HUES6 (cell line): ENCODE data around the gene CDC27.
A peak's percentile ranks its signal among the peaks of the same experiment; 100 is the strongest.
"Not testable (repeated sequence)": the region's sequence is repeated elsewhere in the genome, so short reads cannot be mapped to it uniquely, and the experiment has no call there.

Experiments
- H3K27ac ChIP-seq: 2 replicates; pipeline ENCODE4 v1.7.0; 2013; ENCODE audit warnings: low read depth, mild to moderate bottlenecking, low read length, inconsistent platforms
- H3K27me3 ChIP-seq: 2 replicates; pipeline ENCODE4 v1.6.1; 2013; ENCODE audit warnings: low read length; ENCODE audit not compliant: control insufficient read depth, insufficient read depth
- H3K36me3 ChIP-seq: 2 replicates; pipeline ENCODE4 v1.6.1; 2013; ENCODE audit warnings: low read length; ENCODE audit not compliant: control insufficient read depth, insufficient read depth
- H3K4me1 ChIP-seq: 2 replicates; pipeline ENCODE4 v1.6.1; 2013; ENCODE audit warnings: low read length; ENCODE audit not compliant: control insufficient read depth, insufficient read depth
- H3K4me3 ChIP-seq: 2 replicates; pipeline ENCODE4 v1.5.1; 2013; ENCODE audit warnings: low read depth, low read length
- H3K9ac ChIP-seq: one replicate; pipeline ENCODE4 v1.6.1; 2013; ENCODE audit warnings: mild to moderate bottlenecking, low read length
- H3K9me3 ChIP-seq: 2 replicates; pipeline ENCODE4 v1.6.1; 2013; ENCODE audit warnings: low read depth, low read length; ENCODE audit not compliant: control insufficient read depth, insufficient read depth

The CDC27 gene

DNA sequence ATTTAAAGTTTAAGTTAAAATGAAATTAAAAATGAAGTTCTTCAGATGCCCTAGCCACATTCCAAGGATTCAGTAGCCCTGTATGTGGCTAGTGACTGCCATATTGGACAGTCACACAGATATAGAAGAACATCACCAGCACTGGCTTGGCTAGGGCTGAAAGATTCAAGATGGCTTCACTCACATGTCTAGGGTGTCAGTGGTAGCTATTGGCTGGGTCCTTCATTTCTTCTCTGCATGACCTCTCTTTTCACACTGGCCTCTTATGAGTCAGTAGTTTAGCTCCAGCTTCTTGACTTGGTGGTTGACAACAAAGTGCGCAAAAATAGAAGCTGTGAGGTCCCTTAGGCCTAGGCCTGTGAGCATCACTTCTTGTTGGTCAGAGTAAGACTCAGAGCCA is 1.7 kb upstream of the CDC27 start:
- H3K36me3 ChIP-seq, result no peaks in the 10 kb centered on the region
- H3K4me3 ChIP-seq, result no peak overlapping the region
- no peaks in the 10 kb centered on the region for H3K9me3 ChIP-seq
- no peak overlapping the region for H3K27ac ChIP-seq
- H3K4me1 ChIP-seq, result no peaks in the 10 kb centered on the region
- no peaks in the 10 kb centered on the region for H3K27me3 ChIP-seq
- no peak overlapping the region for H3K9ac ChIP-seq

DNA sequence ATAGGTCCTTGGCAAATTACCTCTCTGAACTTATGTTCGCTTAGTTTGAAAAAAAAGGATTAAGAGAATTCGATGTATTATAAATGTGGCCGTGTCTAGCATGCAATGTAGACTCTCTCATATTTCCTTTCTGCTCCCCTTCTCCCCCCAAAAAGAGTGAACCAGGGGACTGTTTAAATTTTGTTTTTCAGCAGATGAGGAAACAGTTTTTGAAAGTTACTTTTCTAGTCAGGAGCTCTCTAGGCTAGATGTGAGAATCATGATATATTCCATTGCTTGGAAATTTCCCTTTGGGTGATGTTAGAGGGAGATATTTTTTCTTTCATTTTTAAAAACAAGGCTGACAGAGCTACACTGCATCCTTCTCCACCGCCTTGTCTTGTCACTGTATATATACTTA is 1.1 kb upstream of the CDC27 start:
- Histone ChIP-seq H3K36me3 (no peaks in the 10 kb centered on the region), H3K4me3 (no peak overlapping the region), H3K27me3 (no peaks in the 10 kb centered on the region), H3K27ac (no peak overlapping the region), H3K9ac (no peak overlapping the region), H3K9me3 (no peaks in the 10 kb centered on the region), H3K4me1 (no peaks in the 10 kb centered on the region)

DNA sequence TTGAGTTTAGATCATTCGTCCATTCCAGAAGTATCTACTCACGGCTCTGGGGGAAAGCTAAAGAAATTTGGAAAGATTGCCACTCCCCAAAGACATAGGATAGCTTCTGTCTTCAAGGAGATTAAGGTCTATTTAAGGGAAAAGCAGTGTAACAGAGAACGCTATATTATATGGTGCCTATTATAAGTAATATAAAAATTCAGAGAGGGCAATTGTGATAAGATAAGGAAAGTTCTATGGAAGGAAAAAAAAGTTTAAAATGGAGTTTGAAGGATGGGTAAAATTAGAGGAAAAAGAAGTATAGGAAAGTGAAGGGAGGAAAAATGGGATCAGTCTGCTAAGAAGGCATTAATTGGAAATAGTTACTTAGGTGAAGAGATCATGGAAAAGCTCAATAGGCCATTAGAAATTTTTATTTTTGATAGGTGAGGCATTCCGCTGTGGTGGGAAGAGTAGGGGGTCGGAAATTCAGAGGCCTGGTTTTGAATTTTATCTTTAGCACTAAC is 690 bp upstream of the CDC27 start:
- Histone ChIP-seq H3K27ac (no peak overlapping the region), H3K9ac (no peak overlapping the region), H3K4me1 (no peaks in the 10 kb centered on the region), H3K27me3 (no peaks in the 10 kb centered on the region), H3K9me3 (no peaks in the 10 kb centered on the region), H3K4me3 (peak overlapping the region; percentile 55), H3K36me3 (no peaks in the 10 kb centered on the region)

DNA sequence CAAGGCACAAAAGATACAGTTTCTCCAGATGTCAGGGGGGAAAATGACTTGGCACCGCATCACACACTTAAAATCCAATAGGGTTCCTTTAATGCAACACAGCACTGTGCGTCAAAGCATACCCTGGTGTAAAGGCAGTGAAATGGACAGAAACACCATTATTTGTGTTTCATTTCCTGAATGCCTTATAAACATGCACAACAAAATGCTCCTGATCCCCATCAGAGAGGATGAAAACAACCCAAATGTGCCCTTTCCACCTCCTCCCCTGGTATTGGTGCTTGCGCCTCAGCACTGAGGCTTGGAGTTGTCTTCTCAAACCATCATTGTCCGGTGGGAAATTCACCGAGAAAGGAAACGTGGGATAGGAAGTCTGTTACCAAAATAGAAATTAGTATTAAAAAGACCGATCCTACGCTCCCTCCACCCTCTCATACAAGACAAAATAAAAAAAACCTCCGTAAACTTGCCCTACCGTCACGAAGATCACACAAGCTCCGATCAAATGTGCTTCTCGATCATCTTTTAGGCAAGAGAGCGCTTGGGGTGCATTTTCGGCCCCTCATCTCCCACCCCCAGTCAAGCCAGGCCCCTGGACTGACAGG is 722 bp downstream of the CDC27 start:
- H3K4me1 ChIP-seq, result peaks cover 3% of the 10 kb centered on the region; the same call in 1 of the 2 replicates
- H3K4me3 ChIP-seq, result peak overlapping the region; percentile 88

DNA sequence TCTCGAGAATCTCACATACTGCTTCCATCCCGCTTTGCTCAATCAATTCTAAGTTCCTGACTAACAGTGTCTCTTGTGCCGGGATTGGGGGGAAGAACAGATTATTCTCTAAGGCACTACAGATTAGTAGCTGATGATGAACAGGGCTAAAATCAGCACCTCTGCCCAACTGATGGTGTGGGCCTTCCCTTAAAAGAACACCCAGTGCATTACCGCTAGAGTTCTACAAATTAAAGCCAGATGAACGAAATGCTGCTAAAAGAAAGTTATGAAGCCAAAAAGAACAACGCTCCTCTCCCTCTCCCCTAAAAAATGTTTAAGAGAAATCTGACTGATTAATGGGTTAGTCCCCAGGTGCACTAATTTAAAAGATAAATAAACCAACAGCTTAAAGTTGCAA is 4.4 kb downstream of the CDC27 start:
- no peak overlapping the region for H3K4me3 ChIP-seq
- H3K36me3 ChIP-seq, result peaks cover 15% of the 10 kb centered on the region
- no peak overlapping the region for H3K27ac ChIP-seq
- H3K27me3 ChIP-seq, result no peaks in the 10 kb centered on the region
- H3K4me1 ChIP-seq, result peaks cover 16% of the 10 kb centered on the region; the same call in 1 of the 2 replicates
- H3K9ac ChIP-seq, result no peak overlapping the region
- H3K9me3 ChIP-seq, result no peaks in the 10 kb centered on the region

More for the DNA sequence above, 722 bp downstream of the CDC27 start:
- no peaks in the 10 kb centered on the region for H3K9me3 ChIP-seq
- H3K9ac ChIP-seq, result peak overlapping the region; percentile 79
- H3K27ac ChIP-seq, result peak overlapping the region; percentile 13; the same call in 1 of the 2 replicates
- no peaks in the 10 kb centered on the region for H3K27me3 ChIP-seq
- no peaks in the 10 kb centered on the region for H3K36me3 ChIP-seq

DNA sequence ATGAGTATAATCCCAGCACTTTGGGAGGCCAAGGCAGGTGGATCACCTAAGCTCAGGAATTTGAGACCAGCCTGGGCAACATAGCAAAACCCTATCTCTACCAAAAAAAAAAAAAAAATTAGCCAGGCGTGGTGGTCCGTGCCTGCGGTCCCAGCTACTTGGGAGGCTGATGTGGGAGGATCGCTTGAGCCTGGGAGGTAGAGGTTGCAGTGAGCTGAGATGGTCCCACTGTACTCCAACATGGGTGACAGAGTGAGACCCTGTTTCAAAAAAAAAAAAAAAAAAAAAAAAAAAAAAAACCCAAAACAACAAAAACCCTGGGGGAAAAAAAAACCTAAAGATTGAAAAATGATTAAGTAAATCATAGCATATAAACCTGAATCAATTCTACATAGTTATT is 8.1 kb downstream of the CDC27 start:
- not testable (repeated sequence) for H3K9ac ChIP-seq, H3K9me3 ChIP-seq, H3K27me3 ChIP-seq, H3K27ac ChIP-seq, H3K4me3 ChIP-seq
- H3K36me3 ChIP-seq, result peaks cover 34% of the 10 kb centered on the region
- peaks cover 26% of the 10 kb centered on the region; the same call in 1 of the 2 replicates for H3K4me1 ChIP-seq

DNA sequence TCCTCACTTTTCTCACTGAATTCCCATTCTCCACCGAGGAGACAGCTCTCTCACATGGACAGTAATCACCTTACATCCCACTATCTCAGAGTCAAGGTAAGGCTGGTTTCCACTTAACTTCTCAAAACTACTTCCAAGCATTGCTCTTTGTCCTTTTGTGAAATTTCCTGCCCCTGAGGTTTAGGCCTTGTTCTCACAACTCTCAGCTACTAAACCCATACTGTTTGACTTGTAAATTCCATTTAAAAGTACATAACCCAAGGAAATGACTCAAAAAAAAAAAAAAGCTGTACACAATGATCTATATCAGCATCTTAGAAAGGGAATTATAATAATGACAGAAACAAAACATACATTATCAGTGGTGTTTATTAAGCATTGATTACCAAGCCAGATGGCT is 8.8 kb downstream of the CDC27 start:
- H3K27ac ChIP-seq, result no peak overlapping the region

DNA sequence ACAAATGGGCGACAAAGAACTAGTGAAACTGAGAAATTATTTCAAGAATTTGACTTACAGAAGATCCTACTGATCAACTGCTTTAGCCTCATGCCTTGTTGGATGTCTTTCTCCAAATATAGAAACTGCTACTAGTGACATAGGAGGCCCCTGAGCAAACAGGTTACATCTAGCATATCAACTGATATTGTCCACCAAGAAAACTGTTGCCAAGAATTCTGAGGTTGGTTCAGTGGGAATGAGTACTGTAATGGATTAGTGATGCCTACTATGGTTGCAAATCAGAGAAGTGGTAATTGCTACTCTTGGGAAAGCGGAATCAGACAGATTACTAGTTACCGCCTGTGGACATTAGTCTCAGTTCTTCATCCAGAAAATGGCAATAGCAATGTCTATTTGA is 10.0 kb downstream of the CDC27 start:
- no peak overlapping the region for H3K27ac ChIP-seq
- H3K9ac ChIP-seq, result no peak overlapping the region
- H3K27me3 ChIP-seq, result no peaks in the 10 kb centered on the region
- no peaks in the 10 kb centered on the region for H3K9me3 ChIP-seq
- no peak overlapping the region for H3K4me3 ChIP-seq
- H3K4me1 ChIP-seq, result peaks cover 26% of the 10 kb centered on the region; the same call in 1 of the 2 replicates
- H3K36me3 ChIP-seq, result peaks cover 42% of the 10 kb centered on the region

More for the DNA sequence above, 8.8 kb downstream of the CDC27 start:
- Histone ChIP-seq H3K27me3 (no peaks in the 10 kb centered on the region), H3K9ac (no peak overlapping the region), H3K9me3 (no peaks in the 10 kb centered on the region), H3K4me1 (peaks cover 26% of the 10 kb centered on the region; the same call in 1 of the 2 replicates), H3K4me3 (no peak overlapping the region), H3K36me3 (peaks cover 34% of the 10 kb centered on the region)

DNA sequence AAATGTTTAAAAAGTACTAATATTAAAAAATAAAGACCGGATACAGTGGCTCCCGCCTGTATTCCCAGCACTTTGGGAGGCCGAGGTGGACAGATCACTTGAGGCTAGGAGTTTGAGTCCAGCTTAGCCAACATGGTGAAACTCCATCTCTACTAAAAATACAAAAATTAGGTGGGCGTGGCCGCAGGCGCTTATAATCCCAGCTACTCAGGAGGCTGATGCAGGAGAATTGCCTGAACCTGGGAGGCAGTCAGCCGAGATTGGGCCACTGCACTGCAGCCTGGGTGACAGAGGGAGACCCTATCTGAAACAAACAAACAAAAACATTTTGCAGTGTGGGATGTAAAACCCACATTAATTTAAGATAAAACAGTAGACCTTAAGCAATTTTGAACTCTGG is 11.8 kb downstream of the CDC27 start:
- no peaks in the 10 kb centered on the region for H3K27me3 ChIP-seq
- peaks cover 44% of the 10 kb centered on the region for H3K36me3 ChIP-seq
- H3K4me3 ChIP-seq, result no peak overlapping the region
- H3K9me3 ChIP-seq, result no peaks in the 10 kb centered on the region
- no peak overlapping the region for H3K27ac ChIP-seq
- no peak overlapping the region for H3K9ac ChIP-seq
- H3K4me1 ChIP-seq, result peaks cover 16% of the 10 kb centered on the region; the same call in 1 of the 2 replicates

DNA sequence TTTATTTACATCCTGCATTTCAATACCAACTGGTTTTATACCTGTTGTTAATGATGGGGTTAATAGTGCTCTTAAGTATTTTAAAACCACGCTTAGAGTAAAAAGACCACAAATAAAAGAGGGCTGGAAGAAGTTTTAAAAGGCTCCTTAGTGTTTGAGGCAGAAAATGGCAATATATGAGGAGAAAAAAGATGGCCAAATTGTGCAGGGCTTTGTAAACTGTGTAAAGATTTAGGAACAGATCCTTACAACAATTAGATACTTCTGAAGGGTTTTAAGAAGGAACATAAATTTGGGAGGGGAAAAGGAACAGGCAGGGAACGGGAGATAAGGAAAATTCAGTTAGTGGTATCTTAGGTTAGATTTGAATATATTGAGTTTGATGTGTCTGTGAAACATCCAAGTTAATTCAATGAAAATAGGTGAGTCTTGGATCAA is 12.7 kb downstream of the CDC27 start:
- Histone ChIP-seq H3K9ac (no peak overlapping the region), H3K4me3 (no peak overlapping the region), H3K9me3 (no peaks in the 10 kb centered on the region), H3K36me3 (peaks cover 43% of the 10 kb centered on the region), H3K27ac (no peak overlapping the region), H3K27me3 (no peaks in the 10 kb centered on the region), H3K4me1 (peaks cover 10% of the 10 kb centered on the region; the same call in 1 of the 2 replicates)

DNA sequence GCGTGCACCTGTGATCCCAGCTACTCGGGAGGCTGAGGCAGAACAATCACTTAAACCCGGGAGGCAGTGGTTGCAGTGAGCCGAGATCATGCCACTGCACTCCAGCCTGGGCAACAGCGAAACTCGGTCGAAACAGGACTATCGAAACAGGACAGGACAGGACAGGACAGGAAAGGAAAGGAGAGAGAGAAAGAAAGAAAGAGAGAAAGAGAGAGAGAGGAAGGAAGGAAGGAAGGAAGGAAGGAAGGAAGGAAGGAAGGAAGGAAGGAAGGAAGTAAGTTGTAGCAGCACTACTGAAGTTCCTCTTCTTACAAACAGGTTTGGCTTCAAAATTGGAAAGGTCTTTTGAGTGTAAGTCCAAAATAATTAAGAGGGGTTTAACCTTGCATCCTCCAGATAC is 14.3 kb downstream of the CDC27 start:
- H3K9me3 ChIP-seq, H3K4me3 ChIP-seq, H3K27me3 ChIP-seq, H3K27ac ChIP-seq, H3K9ac ChIP-seq: not testable (repeated sequence)
- H3K4me1 ChIP-seq, result peaks cover 10% of the 10 kb centered on the region; the same call in 1 of the 2 replicates
- peaks cover 40% of the 10 kb centered on the region for H3K36me3 ChIP-seq
